CD8-positive, alpha-beta memory T cell (primary cell): ENCODE measurements around the gene KCTD6. TPM values are rescaled to one million over a fixed set of nuclear protein-coding genes. Genes with fewer than 3 reads are reported as not detected.
A peak's percentile ranks its signal among the peaks of the same experiment; 100 is the strongest.

Source experiments
- CTCF ChIA-PET: fragments of 350-600 bp; sonication (Branson Sonifier 250); formaldehyde crosslinking; loops from one replicate; lab custom pipeline; 2021; ENCODE audit warnings: antibody characterized with exemption; lab: Charles Lee
- POLR2A ChIA-PET: fragments of 350-600 bp; sonication (Branson Sonifier 250); formaldehyde crosslinking; loops from one replicate; lab custom pipeline; 2021; ENCODE audit warnings: antibody characterized with exemption; lab: Charles Lee
- DNase-seq, 5 donors: peaks; one replicate each; pipeline versions ENCODE4 v3.0.0 to v3.0.0-alpha.2; 2020 to 2022; ENCODE audit warnings: mixed read lengths in 1 of 5
- H3K27ac ChIP-seq: one replicate; pipeline ENCODE4 v1.7.0; 2013; ENCODE audit warnings: low read depth, mild to moderate bottlenecking, low read length, moderate library complexity
- H3K27me3 ChIP-seq: 2 replicates; pipeline ENCODE4 v1.7.0; 2013; ENCODE audit warnings: low read length, mild to moderate bottlenecking; ENCODE audit not compliant: insufficient read depth, poor library complexity, severe bottlenecking
- H3K36me3 ChIP-seq: 2 replicates; pipeline ENCODE4 v1.7.0; 2013; ENCODE audit warnings: mild to moderate bottlenecking, low read length, moderate library complexity; ENCODE audit not compliant: insufficient read depth
- H3K4me1 ChIP-seq: 2 replicates; pipeline ENCODE4 v1.7.0; 2013; ENCODE audit warnings: mild to moderate bottlenecking, low read length, moderate library complexity; ENCODE audit not compliant: insufficient read depth
- H3K4me3 ChIP-seq: 2 replicates; pipeline ENCODE4 v1.7.0; 2013; ENCODE audit warnings: mild to moderate bottlenecking, low read length
- H3K9me3 ChIP-seq: 2 replicates; pipeline ENCODE4 v1.7.0; 2013; ENCODE audit warnings: mild to moderate bottlenecking, low read length
- H3K27ac Mint-ChIP-seq, 8 donors: one replicate each; pipeline ENCODE4 v1.8.0; 2020 to 2021; ENCODE audit warnings: mixed read lengths in 8 of 8, mild to moderate bottlenecking in 6 of 8, inconsistent platforms in 3 of 8, moderate library complexity in 3 of 8
- H3K27me3 Mint-ChIP-seq, 2 donors: one replicate each; pipeline ENCODE4 v1.8.0; 2020 to 2021; ENCODE audit warnings: mixed read lengths in 2 of 2, mild to moderate bottlenecking in 1 of 2, moderate library complexity in 1 of 2
- H3K36me3 Mint-ChIP-seq, 3 donors: one replicate each; pipeline ENCODE4 v1.8.0; 2020 to 2021; ENCODE audit warnings: mixed read lengths in 3 of 3, inconsistent platforms in 1 of 3, mild to moderate bottlenecking in 1 of 3
- H3K4me1 Mint-ChIP-seq, 3 donors: one replicate each; pipeline ENCODE4 v1.8.0; 2020 to 2021; ENCODE audit warnings: mixed read lengths in 3 of 3, inconsistent platforms in 1 of 3, mild to moderate bottlenecking in 1 of 3
- H3K4me3 Mint-ChIP-seq, 7 donors: one replicate each; pipeline ENCODE4 v1.8.0; 2020 to 2021; ENCODE audit warnings: mixed read lengths in 7 of 7, mild to moderate bottlenecking in 6 of 7, moderate library complexity in 4 of 7, inconsistent platforms in 2 of 7
- H3K9me3 Mint-ChIP-seq, 5 donors: one replicate each; pipeline ENCODE4 v1.8.0; 2020 to 2022; ENCODE audit warnings: mixed read lengths in 5 of 5, mild to moderate bottlenecking in 3 of 5, moderate library complexity in 2 of 5, inconsistent platforms in 1 of 5
- polyA plus RNA-seq: library from polyadenylated mRNA; unstranded; fragments of 300-500 nt; fragmentation: Illumina TruSeq; gene quantifications from one replicate; pipeline ENCODE4 v1.2.3, GENCODE V29; 2021
- total RNA-seq, 2 experiments: library from RNA; stranded (reverse); gene quantifications; one replicate each; pipeline ENCODE4 v1.2.3, GENCODE V29; 2021

KCTD6 gene
- total and polyA plus RNA-seq, 3 experiments from 2014 or later, result 5.5 to 12.2 (median 5.9) TPM

- H3K27ac Mint-ChIP-seq, result no peak overlapping the region
- H3K9me3 Mint-ChIP-seq, result no peaks in the 10 kb centered on the region
- DNase-seq, result no peak
- no peaks in the 10 kb centered on the region for H3K36me3 Mint-ChIP-seq
- H3K27ac ChIP-seq, result no peak overlapping the region
- no peak overlapping the region for H3K4me3 ChIP-seq
- no peaks in the 10 kb centered on the region for H3K36me3 ChIP-seq
- peaks cover 7% of the 10 kb centered on the region for H3K4me1 ChIP-seq
- H3K4me3 Mint-ChIP-seq, result no peak overlapping the region
- CTCF ChIA-PET, result interaction anchor here (0.9 to 1.2 kb wide), 2 partner anchors 9 to 222 kb away, joined by 3 read pairs; no protein-coding TSS in a partner anchor
- H3K9me3 ChIP-seq, result no peaks in the 10 kb centered on the region
- peaks cover 6 to 8% (median 8%) of the 10 kb centered on the region in 3 donors for H3K4me1 Mint-ChIP-seq
- H3K27me3 Mint-ChIP-seq, result no peaks in the 10 kb centered on the region
- H3K27me3 ChIP-seq, result no peaks in the 10 kb centered on the region
- POLR2A ChIA-PET, result no interaction called here
These were observed 36.7 kb downstream of the KCTD6 start for GRCh38 chr3:58528629-58529028.

- DNase-seq, result no peak
- ChIA-PET POLR2A (no interaction called here), CTCF (interaction anchor here (0.7 to 1.2 kb wide), 2 partner anchors 10 to 97 kb away, joined by 3 read pairs; no protein-coding TSS in a partner anchor)
- Histone ChIP-seq H3K36me3 (no peaks in the 10 kb centered on the region), H3K27ac (no peak overlapping the region), H3K27me3 (no peaks in the 10 kb centered on the region), H3K4me3 (no peak overlapping the region), H3K4me1 (peaks cover 7% of the 10 kb centered on the region), H3K9me3 (no peaks in the 10 kb centered on the region)
- Mint-ChIP-seq H3K4me1 (peaks cover 6 to 8% (median 8%) of the 10 kb centered on the region in 3 donors), H3K9me3 (no peaks in the 10 kb centered on the region), H3K36me3 (no peaks in the 10 kb centered on the region), H3K27ac (no peak overlapping the region), H3K27me3 (no peaks in the 10 kb centered on the region), H3K4me3 (no peak overlapping the region)
These were observed 37.8 kb downstream of the KCTD6 start for GRCh38 chr3:58529516-58530353.

GRCh38 chr3:58530354-58530865, 38.5 kb downstream of the KCTD6 start:
- ChIA-PET POLR2A (interaction anchor here (1.2 kb wide), 1 partner anchor 67 kb away, joined by 4 read pairs; no protein-coding TSS in a partner anchor), CTCF (no interaction called here)
- Mint-ChIP-seq H3K9me3 (no peaks in the 10 kb centered on the region), H3K27me3 (no peaks in the 10 kb centered on the region), H3K27ac (no peak overlapping the region), H3K4me3 (no peak overlapping the region), H3K4me1 (peaks cover 6 to 8% (median 8%) of the 10 kb centered on the region in 3 donors), H3K36me3 (no peaks in the 10 kb centered on the region)
- H3K27ac ChIP-seq, result no peak overlapping the region
- no peaks in the 10 kb centered on the region for H3K36me3 ChIP-seq
- no peaks in the 10 kb centered on the region for H3K9me3 ChIP-seq
- no peak for DNase-seq
- H3K4me1 ChIP-seq, result peaks cover 7% of the 10 kb centered on the region
- no peaks in the 10 kb centered on the region for H3K27me3 ChIP-seq
- H3K4me3 ChIP-seq, result no peak overlapping the region

- H3K36me3 Mint-ChIP-seq, result no peaks in the 10 kb centered on the region
- CTCF ChIA-PET, result interaction anchor here (0.7 to 1.7 kb wide), 7 partner anchors 9 to 354 kb away, joined by 3 to 6 read pairs (median 3); partner anchors contain the start of genes HTD2, KCTD6 and RPP14
- no peaks in the 10 kb centered on the region for H3K9me3 ChIP-seq
- H3K27me3 ChIP-seq, result no peaks in the 10 kb centered on the region
- H3K27me3 Mint-ChIP-seq, result no peaks in the 10 kb centered on the region
- no peak overlapping the region for H3K27ac Mint-ChIP-seq
- peaks cover 6 to 8% (median 8%) of the 10 kb centered on the region in 3 donors for H3K4me1 Mint-ChIP-seq
- no peak overlapping the region for H3K27ac ChIP-seq
- no peak for DNase-seq
- H3K4me3 ChIP-seq, result no peak overlapping the region
- no peak overlapping the region for H3K4me3 Mint-ChIP-seq
- no peaks in the 10 kb centered on the region for H3K36me3 ChIP-seq
- H3K9me3 Mint-ChIP-seq, result no peaks in the 10 kb centered on the region
- POLR2A ChIA-PET, result interaction anchor here (0.7 to 1.2 kb wide), 2 partner anchors 68 to 215 kb away, joined by 3 to 4 read pairs; no protein-coding TSS in a partner anchor
- H3K4me1 ChIP-seq, result peaks cover 7% of the 10 kb centered on the region
These were observed 39.7 kb downstream of the KCTD6 start for GRCh38 chr3:58531555-58531954.

GRCh38 chr3:58531956-58532355, 40.1 kb downstream of the KCTD6 start:
- ChIA-PET POLR2A (interaction anchor here (0.7 kb wide), 1 partner anchor 215 kb away, joined by 3 read pairs; no protein-coding TSS in a partner anchor), CTCF (interaction anchor here (0.9 to 3.4 kb wide), 7 partner anchors 9 to 355 kb away, joined by 3 to 18 read pairs (median 3); partner anchors contain the start of genes HTD2, KCTD6 and RPP14)
- Histone ChIP-seq H3K4me3 (no peak overlapping the region), H3K4me1 (peaks cover 7% of the 10 kb centered on the region), H3K27me3 (no peaks in the 10 kb centered on the region), H3K36me3 (no peaks in the 10 kb centered on the region), H3K27ac (no peak overlapping the region), H3K9me3 (no peaks in the 10 kb centered on the region)
- no peaks in the 10 kb centered on the region for H3K27me3 Mint-ChIP-seq
- peak overlapping the region in 1 of 8 donors; percentile 35 for H3K27ac Mint-ChIP-seq
- DNase-seq, result no peak
- no peak overlapping the region for H3K4me3 Mint-ChIP-seq
- no peaks in the 10 kb centered on the region for H3K9me3 Mint-ChIP-seq
- no peaks in the 10 kb centered on the region for H3K36me3 Mint-ChIP-seq
- peaks cover 6 to 8% (median 8%) of the 10 kb centered on the region in 3 donors for H3K4me1 Mint-ChIP-seq

GRCh38 chr3:58532794-58533220, 40.9 kb downstream of the KCTD6 start:
- ChIA-PET POLR2A (no interaction called here), CTCF (interaction anchor here (0.8 to 3.4 kb wide), 7 partner anchors 10 to 226 kb away, joined by 3 to 18 read pairs (median 3); partner anchors contain the start of genes HTD2 and RPP14)
- H3K9me3 ChIP-seq, result no peaks in the 10 kb centered on the region
- Mint-ChIP-seq H3K27me3 (no peaks in the 10 kb centered on the region), H3K4me1 (peaks cover 6 to 8% (median 8%) of the 10 kb centered on the region in 3 donors), H3K4me3 (no peak overlapping the region), H3K27ac (peak overlapping the region in 4 of 8 donors; percentile 31 to 90 (median 72)), H3K36me3 (no peaks in the 10 kb centered on the region), H3K9me3 (no peaks in the 10 kb centered on the region)
- H3K4me1 ChIP-seq, result peaks cover 7% of the 10 kb centered on the region
- H3K4me3 ChIP-seq, result no peak overlapping the region
- no peak overlapping the region for H3K27ac ChIP-seq
- peak; percentile 61 to 86 (median 70) for DNase-seq
- H3K36me3 ChIP-seq, result no peaks in the 10 kb centered on the region
- H3K27me3 ChIP-seq, result no peaks in the 10 kb centered on the region

- Histone ChIP-seq H3K36me3 (no peaks in the 10 kb centered on the region), H3K27me3 (no peaks in the 10 kb centered on the region), H3K4me1 (peaks cover 7% of the 10 kb centered on the region), H3K27ac (no peak overlapping the region), H3K4me3 (no peak overlapping the region), H3K9me3 (no peaks in the 10 kb centered on the region)
- H3K36me3 Mint-ChIP-seq, result no peaks in the 10 kb centered on the region
- POLR2A ChIA-PET, result no interaction called here
- no peak overlapping the region for H3K4me3 Mint-ChIP-seq
- H3K27ac Mint-ChIP-seq, result peak overlapping the region in 1 of 8 donors; percentile 8
- peaks cover 6 to 8% (median 8%) of the 10 kb centered on the region in 3 donors for H3K4me1 Mint-ChIP-seq
- no peak for DNase-seq
- CTCF ChIA-PET, result interaction anchor here (1.0 to 3.4 kb wide), 3 partner anchors 101 to 228 kb away, joined by 3 to 18 read pairs (median 3); partner anchors contain the start of genes HTD2 and RPP14
- no peaks in the 10 kb centered on the region for H3K27me3 Mint-ChIP-seq
- no peaks in the 10 kb centered on the region for H3K9me3 Mint-ChIP-seq
These were observed 42.9 kb downstream of the KCTD6 start for GRCh38 chr3:58534592-58535494.
